ENCODE data around the gene HECW1.
"Not testable (repeated sequence)": the region's sequence is repeated elsewhere in the genome, so short reads cannot be mapped to it uniquely, and the experiment has no call there.

The HECW1 gene

DNA sequence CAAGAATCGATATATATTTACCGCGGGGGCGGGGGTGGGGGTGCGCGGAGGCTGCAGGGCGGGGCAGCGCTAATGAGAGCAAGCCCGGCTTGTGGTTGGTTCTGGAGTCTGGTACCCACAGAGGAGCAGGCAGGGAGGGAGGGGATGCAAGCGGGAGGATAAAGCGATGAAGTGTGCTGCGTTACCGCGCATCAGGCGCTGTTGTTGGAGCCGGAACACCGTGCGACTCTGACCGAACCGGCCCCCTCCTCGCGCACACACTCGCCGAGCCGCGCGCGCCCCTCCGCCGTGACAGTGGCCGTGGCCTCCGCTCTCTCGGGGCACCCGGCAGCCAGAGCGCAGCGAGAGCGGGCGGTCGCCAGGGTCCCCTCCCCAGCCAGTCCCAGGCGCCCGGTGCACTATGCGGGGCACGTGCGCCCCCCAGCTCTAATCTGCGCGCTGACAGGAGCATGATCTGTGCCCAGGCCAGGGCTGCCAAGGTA is at the start of gene HECW1:
TSS of gene HECW1 (plus strand) at position 189 of the 482 bp plus-strand sequence. CDS start 131,259 bp downstream, outside the sequence.
- no peak for DNase-seq (ENCODE audit: low read depth)

DNA sequence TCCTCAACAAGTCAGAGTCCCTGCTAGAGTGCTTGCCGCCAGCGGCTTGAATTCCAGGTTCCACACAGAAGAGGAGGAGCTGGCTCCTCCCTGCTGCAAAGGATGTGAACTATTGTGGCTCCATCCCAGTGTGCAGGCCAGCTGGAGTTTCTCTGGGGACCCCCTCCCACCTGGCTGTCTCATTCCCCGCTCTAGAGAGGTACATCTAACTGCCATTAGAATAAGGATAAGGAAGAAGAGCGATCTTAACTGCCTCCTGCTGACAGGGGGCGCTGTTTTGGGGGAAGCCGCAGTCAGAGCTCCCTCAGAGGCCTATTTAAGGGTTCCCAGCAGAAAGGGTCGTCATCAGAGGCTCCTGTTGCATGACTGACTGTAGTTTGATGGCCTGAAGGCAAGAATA is 40.8 kb upstream of the HECW1 start:
- no peak for DNase-seq (ENCODE audit: low read depth)

DNA sequence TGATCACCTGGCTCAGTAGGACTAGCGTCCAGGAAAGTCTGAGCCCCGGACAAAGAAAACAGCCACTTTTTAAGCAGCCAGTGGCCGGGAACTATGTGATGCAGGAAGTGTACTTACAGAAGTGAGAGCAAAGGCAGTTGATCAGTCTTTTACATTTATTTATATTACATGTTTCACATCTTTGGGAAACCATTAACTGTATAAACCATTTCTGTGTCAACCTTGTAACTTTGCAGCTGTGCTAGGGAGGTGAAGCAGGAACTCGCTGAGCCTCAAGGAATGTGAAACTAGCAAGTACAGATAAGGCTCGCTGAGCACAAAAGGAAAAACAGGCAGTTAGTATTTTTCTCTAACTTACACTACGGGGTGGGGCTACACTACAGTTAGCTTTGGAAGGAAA is 39.9 kb upstream of the HECW1 start:
- no peak for DNase-seq (ENCODE audit: low read depth)

DNA sequence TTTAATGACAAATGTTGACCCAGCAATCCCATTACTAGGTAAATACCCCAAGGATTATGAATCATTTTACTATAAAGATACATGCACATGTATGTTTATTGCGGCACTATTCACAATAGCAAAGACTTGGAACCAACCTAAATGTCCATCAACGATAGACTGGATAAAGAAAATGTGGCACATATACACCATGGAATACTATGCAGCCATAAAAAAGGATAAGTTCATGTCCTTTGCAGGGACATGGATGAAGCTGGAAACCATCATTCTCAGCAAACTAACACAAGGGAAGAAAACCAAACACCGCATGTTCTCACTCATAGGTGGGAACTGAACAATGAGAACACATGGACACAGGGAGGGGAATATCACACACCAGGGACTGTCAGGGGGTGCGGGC is 38.6 kb upstream of the HECW1 start:
- DNase-seq (ENCODE audit: low read depth): not testable (repeated sequence)

DNA sequence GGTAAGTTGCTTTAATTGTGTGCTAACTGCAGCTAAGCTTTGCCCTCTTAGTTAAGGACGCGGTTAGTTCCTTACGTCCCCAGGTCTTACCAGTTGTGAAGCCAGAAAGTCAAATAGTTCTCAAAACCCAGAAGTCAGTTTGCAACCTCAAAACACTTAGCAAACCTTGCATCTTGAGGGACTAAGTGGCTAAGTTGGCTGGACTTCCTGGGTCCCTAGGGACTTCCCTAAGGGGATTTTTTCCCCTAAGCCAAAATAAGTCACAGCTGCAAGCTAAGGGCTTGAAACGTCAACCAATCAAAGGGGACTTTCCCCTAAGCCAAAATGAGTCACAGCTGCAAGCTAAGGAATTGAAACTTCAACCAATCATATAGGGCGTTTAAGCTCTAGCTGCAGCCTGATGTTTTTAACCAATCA is 36.2 kb upstream of the HECW1 start:
- no peak for DNase-seq (ENCODE audit: low read depth)

DNA sequence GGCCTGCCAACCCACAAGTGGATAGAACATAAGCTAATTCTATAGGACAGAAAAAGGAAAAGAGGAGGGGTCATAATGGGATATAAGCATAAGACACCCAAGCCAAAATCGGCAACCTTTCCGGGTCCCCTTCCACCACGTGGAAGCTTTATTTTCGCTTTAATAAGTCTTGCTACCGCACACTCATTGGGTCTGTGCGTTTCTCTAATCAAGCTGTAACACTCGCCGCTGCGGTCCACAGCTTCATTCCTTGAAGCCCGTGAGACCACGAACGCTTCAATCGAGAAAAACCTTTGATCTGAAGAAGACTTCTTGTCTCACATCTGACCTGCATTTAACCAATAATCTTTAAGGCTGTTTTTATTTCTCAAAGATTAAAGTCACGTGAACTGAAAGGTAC is 35.8 kb upstream of the HECW1 start:
- no peak for DNase-seq (ENCODE audit: low read depth)

DNA sequence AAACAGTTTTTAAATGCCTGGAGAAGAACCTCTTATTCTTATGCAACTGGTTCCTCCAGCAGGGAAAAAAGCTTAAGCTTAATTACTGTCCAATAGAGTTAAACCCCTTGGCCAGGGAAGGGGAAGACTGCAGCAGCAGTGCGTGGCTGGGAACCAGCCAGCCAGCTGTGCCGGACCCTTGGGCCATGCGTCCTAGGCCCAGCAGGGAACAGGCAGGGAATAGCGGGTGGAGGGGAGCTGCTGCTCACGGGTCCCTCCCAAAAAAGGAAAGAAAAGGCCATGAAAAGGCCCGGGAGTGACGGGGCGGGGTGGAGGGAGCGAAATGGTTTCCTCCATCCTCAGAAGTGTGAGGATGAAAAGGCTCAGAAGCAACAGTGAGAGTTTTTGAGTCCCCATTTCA is 35.2 kb upstream of the HECW1 start:
- DNase-seq (ENCODE audit: low read depth): no peak

DNA sequence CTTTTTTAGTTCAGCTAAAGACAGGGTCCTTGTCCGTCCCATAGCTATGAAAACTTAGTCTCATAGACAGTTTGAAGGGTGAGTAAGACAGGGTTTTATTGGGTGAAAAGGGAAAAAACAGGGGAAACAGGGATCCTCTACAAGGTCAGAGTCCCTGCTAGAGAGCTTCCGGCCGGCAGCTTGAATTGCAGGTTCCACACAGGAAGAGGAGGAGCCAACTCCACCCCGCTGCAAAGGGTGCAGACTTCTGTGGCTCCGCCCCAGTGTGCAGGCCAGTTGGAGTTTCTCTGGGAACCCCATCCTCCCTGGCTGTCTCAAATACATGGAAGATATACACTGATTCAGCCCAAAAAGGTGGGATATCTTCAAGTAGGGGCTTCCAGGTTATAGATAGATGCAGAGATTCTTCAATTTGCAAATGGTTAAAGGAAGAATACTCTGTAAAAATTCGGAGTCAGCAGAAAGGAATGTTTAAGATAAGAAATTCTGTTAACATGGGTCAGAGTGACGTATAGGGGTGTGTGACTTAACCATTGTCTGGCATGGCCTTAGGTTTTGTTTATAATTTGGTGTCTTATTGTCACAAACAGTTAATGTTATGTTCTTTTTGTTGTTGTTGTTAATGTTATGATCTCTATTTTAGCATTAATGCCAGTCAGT is 34.6 kb upstream of the HECW1 start:
- DNase-seq (ENCODE audit: low read depth): no peak

DNA sequence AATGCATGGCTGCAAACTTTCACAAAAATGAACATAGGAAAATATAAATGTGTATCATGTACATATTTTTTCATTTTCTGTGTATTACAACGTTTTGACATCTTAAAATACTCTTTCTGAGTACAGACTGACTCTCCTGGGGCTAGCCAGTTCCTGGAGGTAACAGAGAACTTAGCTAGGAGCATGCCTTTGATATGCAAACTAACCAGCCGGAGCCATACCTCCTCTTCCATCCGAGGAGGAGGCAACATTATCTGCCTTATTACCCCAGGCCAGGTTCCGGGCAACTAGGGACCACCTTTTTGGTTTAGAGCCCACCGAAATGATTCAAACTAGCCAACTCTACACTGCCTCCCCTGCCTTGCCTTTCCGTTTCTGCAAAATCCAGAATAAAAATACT is 33.7 kb upstream of the HECW1 start:
- DNase-seq (ENCODE audit: low read depth): no peak

DNA sequence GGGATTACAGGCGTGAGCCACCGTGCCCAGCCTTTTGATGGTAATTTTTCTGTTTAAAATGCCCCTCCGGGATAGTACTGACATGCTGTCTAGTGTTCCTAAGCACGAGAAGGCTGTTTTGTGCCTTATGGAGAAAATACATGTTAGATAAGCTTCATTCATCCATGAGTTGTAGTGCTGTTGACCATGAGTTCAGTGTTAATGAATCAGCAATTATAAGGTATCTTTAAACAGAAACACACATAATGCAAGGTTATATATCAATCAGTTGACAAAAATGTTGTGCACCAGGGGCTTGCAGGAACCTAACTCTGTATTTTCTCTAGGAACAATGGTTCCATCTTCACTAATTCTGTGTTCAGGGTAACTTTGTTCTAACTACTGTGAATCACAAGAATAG is 30.8 kb upstream of the HECW1 start:
- no peak for DNase-seq (ENCODE audit: low read depth)

DNA sequence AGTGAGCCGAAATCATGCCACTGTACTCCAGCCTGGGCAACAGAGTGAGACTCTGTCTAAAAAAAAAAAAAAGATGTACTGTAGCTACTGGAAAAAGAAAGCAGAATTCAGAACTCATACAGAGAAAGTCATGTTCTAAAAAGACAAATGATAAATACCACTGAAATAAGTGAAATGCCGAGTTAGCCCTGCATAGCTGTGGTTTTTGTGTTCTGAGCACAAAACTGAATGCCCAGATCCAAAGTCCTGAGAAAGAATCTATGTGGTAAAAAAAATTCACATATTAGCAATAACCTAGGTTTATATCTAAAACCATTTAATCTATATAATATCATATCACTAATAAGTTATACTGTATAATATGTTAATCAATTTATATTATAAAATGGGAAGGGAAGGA is 29.3 kb upstream of the HECW1 start:
- no peak for DNase-seq (ENCODE audit: low read depth)

DNA sequence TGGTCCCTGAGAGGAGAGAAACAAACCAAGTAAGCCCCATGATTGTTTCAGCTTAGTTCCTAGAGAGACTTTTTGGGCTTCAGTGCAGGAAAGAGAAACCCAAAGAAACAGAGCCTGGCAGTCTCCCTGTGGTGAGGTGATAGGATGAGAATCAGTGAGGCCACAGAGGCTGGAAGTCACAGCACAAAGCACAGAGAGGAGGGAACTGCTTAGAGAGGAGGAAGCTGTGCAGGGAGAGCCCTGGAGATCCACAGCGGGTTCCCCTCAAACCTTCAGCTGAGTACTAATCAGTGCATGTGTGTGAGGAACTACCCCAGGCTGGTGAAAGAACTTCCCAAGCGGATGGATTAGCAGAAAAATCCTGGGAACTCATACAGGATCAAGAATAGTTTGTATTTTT is 27.4 kb upstream of the HECW1 start:
- no peak for DNase-seq (ENCODE audit: low read depth)

DNA sequence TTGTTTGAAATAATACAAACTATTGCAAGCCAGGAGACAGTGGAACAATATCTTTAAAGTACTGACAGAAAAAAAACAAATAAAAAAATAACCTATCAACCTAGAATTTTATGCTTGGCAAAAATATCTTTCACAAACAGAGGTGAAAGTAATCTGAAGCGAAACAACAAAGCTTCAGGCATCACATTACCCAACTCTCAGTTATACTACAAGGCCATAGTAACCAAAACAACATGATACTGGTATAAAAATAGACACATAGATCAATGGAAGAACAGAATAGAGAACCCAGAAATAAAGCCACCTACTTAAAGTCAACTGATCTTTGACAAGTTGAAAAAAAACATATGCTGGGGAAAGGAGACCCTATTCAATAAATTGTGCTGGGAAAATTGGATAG is 26.5 kb upstream of the HECW1 start:
- DNase-seq (ENCODE audit: low read depth): no peak

DNA sequence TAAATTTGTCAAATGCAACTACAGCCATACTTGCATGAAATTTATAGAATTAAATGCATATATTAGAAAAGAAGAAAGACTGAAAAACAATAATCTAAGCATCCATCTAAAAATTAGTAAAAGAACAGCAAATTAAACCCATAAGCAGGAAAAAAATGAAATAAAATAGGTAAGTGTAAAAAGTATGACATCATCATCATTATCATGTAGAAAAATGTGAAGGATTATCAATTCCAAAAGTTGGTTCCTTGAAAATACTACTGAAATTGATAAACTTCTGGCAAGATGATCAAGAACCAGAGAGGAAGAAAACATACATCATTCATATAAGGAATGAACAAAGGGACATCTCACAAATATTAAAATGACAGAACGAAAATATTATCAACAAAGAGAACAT is 19.6 kb upstream of the HECW1 start:
- no peak for DNase-seq (ENCODE audit: low read depth)

DNA sequence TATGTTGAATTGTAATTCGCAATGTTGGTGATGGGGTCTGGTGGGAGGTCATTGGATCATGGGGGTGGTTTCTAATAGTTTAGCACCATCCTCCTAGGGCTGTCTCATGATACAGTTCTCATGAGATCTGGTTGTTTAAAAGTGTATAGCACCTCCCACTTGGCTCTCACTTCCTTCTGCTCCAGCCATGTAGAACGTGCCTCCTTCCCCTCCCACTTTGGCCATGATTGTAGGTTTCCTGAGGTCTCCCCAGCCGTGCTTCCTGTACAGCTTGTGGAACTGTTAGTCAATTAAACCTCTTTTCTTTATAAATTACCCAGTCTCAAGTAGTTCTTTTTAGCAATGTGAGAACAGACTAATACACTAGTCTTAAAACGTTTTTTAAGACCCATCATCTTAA is 15.6 kb upstream of the HECW1 start:
- DNase-seq (ENCODE audit: low read depth): no peak

DNA sequence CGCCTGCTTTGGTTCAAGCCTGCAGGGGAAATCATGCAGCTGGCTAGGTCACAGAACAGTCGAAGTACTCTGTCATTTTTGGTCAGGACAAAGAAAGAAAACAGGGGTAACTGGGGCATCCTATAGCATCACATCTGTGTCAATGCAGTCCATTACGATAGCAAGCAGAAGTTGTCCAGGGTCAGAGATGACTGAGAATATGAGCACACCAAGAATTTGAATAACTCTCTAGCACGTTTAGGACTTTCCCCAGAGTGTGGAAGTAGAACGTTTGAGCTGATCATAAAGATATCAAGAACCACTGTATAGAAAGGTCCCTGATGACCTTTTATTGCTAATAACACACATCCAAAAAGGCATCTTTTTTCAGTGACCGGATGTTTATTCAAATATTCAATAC is 12.7 kb upstream of the HECW1 start:
- DNase-seq (ENCODE audit: low read depth): no peak

DNA sequence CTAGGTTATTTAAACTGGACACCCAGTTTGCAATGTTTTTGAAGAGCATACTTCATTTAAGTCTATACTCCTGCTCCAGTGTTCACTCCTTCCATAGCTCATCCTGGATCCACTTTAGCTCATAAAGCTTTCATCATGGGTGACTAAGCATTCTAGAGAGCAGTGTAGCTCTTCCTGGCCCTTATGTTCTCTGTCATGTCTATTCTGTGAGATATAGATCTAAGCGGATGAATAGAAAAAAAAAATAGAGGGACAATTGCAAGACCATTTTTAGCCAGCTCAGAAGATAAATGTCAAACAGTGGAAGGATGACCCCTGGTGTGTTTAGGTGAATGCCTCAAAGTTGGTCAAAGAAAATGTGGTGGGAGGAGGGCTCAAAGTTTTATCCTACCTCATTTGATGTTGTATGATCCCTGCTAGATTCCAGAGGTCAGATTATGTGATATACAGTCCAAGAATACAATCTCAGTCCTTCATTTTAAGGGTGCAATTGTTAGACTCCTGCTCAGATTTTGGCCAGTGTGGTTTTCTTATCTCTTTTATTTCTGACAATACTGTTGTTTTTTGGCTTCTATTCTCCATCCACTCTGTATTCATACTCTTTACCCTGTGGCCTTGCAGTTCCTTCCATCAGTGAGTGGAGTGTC is 7.5 kb upstream of the HECW1 start:
- DNase-seq (ENCODE audit: low read depth): no peak

DNA sequence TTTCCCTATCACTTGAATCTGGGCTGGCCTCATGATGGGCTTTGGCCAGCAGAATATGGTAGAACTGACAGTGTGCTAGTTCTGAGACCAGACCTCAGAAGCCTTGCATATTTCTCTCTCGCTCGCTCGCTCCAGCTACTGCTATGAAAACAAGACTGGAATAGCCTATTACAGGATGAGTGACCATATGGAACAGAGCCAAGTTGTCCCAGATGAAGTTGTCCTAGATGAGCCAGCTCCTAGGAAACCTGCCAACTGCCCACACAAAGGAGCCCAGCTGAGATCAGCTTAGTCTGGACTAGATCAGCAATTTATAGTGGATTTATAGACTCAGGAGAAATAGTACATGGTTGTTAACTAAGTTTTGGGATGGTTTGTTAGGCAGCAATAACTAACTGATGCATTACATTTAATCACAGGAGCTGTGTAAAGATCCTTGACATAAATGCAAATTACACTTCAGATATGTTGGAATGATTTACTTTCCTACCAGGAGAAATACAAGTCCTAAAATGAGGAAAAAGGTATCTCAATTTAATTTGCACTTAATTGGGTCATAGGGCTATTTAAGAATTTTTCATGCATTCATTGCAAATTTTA is 6.8 kb upstream of the HECW1 start:
- no peak for DNase-seq (ENCODE audit: low read depth)

DNA sequence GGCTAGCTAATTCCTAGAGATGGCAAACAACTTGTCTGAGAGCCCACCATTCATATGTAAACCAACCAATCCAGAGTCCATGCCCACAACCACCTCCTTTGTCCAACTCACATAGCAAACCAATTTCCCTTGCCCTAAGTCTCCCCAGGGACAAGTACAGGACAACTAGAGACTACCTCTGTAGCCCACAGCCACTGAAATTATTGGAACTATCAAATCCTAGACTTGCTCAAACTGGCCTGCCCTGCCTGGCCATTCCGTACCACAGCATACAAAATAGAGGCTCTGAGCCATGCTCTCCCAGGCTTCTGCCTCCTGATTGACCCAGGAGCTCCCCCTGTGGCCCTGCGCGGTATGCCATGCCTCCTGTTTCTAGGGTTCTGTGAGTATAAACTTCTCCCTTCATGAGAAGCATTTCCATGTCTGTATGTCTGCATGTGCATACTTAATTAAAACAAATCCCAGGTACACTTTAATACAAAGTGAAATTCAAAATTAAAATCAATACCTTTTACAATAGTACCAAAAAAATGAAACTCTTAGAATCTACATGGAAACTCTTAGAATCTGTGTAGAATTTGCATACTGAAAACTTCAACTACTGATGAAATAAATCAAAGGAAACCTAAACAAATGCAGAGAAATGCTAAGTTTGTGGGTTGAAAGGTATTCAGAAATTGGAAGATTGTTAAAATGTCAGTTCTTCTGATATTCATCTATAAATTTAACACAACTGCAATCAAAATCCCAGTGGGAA is 4.0 kb upstream of the HECW1 start:
- DNase-seq (ENCODE audit: low read depth): peak; percentile 26

DNA sequence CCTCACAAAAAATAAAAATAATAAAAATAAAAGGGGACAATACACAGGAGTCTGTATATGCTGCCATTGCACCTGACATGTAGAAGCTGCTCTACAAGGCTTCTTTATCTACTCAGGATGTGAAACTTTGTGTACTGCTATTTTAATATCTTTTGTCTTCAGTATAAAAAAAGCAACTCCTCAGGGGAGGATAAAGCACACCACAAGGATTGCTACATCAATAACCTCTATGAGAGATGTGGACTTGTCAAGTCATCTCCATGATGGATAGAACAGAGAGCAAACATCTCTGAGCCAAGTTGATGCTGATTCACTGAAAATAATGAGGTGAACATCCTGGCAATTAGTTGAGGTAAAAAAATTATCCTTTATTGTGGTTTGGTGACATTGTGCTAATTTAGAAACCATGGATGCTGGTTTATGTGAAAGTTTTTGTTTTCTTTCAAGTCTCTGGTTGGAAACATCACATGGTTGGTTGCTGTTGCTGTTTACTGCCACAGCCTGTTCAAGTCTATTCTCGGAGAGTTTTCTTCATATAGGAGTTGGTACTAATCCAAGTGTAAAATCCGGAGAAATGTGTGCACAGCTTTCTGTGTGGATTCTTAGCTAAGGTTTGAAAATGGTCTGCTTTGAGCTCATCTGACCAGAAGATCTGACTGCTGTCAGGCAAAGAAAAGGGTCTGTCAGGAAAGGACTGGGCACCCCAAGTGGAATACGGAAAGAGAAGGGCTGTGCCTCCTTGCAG is 1.5 kb upstream of the HECW1 start:
- no peak for DNase-seq (ENCODE audit: low read depth)

DNA sequence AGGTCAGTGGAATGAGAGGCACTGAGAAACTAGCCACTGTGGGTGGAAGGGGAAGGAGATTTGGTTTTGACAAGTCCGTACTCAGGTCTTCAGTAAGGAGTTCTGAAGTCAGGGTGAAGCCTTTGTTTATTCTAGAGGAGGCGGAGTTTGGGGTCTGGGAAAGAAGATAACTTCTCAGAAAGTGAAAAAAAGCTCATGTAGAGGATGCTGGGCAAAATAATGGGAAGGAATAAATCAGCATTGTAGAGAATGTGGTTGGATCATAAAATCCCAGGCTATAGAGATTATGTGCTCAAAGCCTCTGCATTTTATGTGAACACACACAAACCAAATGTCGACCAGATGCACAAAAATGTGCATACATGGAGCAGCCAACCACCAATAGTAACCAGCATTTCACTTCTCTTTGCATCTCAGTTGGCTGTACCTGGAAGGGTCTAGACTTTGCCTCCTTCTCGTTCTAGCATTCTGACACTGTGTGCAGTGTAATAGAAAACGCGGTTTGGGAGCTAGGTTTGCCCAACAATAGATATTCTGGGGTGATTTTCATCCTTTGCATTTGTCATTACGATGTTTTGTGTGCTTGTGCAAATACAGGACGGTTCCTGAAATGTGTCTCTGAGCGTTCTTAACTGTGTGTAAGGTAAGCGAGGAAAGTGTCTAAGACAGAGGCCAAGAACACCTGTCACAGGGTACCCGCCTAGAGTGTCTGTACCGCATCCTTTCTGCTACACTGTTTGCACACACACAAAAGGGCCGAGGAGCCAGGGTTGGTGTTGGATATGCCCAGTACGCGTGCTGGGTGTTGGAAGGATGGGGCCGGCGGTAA is 603 bp upstream of the HECW1 start:
- no peak for DNase-seq (ENCODE audit: low read depth)
